ENCODE results near the gene NIPA2.

NIPA2 gene

DNA sequence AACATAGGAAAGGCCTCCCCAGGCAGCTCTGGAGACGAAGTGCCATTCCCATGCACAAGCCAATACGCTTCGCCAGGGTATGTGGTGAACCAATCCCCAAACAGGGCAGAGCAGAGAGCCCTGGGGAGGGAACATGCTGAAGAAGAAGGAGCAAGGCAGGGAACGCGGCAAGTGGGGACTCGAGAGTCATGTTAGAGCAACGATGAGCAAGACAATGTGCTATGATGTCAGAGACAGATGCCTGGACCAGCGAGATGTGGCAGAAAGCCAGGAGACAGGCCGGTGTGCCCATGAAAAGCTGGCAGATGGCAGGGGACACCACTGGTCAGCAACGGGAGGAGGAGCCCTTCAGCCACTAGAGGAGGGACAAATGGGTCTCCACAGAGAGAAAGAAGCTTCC lies 39.6 kb downstream of the NIPA2 start:
- no peak for DNase-seq

DNA sequence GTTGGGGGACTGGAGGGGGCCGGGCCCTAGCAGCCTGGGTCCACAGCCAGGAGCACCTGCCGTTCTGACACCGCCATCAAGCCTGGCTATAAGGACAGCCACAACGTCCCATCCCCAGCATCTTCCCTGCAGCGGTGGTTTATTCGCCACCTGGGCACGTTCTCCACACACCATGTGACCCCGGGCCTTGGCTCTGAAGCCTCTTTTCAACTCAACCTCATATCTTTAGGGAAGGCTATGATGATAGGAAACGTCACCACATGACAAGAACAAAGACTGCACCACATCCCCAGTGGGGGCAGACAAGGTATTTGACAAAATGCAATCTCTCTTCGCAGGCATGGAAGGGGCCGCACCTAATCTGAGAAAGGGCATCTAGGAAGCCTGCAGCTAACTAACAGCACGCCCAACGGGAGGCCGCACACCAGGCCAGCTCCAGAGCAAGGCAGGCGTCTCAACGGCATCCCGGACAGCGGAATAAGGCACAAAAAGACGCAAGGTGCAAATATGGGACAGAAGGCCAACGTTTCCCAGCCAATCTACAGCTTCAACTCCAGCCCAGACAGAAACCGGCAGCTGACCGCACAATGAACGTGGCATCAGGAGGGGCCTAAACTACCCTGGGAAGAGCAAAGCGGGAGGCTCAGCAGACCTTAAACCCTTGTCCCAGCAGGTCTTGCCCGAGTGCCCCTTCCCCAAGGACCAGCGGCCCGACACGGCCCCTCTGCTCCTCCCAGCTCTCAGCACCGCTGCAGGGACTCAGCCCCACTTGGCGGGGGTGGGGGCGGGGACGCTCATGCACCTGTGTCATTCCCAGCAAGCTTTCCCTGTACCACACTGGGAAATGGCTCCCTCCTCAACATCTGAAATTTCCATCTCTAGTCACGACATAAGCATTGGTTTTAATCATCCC lies 41.9 kb downstream of the NIPA2 start:
- no peak for DNase-seq

DNA sequence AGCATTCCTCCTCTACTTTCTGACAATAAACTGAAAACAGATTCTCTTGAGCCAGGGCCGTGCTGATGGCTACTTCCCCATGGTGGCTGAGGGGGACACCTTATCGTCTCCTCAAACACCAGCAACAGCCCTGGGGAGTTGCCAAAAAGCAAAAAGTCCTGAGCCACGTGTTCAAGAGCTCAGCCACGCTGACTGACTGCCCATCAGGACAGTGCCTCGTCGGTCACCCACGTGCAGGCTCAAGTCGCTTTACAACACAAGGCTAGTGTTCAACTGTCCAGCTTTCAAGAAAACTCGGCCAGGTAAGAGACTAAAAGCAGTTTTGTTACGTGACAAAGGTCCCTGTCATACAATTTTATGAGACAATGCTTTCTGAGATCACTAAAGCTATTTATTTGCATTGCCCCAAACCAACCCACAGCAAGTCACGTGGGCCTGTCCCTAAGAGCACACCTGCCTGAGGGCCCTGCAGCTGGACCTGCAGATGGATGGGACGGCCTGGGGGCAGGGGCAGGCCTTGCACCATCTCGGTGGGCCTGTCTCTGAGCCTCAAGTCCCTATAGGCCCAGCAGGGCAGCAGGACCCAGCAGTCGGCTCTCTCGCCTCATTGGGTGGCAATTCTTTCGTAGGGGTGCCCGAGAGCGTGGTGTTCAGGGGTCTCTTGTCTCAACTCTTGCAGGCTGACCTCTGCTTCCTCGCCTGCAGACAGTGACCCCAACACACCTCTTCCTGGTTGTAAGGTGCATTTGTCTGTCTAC lies 42.7 kb downstream of the NIPA2 start:
- no peak for DNase-seq

DNA sequence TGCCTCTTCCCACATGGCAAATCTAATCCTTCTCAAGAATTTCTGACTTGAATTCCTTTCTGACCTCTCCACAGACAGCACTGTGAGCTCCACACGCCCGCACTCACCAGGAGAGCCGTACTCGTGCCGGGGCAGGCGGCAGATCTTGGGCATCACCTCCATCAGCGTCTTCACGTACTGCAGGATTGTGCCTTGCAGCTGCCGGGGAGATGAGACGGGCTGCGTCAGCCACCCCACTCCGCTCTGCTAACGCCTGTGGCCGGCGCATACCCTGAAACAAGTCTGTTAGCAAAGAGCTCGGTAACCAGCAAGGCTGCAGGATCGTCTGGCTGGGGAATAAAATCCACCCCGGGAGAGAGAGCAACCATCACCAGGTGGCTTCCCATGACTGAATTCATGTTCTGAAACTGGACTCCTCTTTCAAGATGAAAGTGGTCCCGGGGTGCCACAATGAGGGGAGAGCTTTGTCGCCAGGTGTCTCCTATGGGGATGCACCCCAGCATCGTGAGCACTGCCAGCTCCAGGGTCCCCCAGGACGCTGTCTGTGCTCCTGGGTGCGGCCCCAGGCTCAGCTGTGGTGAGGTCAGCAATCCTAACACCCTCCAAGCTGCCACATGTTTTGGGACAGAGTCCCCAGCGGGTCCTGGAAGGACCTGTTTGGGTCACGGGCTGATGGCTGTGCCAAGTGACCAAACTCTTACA lies 43.4 kb downstream of the NIPA2 start:
- no peak for DNase-seq

DNA sequence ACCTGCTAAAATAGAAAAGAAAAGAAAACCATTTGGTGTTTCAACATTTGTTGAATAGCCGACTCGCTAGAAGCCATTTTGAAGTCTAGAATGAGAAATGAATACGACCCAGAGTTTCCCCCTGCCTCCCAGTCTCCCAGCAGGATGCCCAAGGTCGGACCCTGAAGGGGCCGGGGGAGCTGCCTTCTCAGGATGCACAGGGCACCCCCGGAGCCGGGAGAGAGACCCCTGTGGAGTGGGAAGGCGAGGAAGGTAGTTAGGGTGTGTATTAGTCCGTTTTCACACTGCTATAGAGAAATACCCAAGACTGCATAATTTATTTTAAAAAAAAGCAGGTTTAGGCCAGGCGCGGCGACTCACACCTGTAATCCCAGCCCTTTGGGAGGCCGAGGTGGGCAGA lies 44.7 kb downstream of the NIPA2 start:
- DNase-seq = no peak

DNA sequence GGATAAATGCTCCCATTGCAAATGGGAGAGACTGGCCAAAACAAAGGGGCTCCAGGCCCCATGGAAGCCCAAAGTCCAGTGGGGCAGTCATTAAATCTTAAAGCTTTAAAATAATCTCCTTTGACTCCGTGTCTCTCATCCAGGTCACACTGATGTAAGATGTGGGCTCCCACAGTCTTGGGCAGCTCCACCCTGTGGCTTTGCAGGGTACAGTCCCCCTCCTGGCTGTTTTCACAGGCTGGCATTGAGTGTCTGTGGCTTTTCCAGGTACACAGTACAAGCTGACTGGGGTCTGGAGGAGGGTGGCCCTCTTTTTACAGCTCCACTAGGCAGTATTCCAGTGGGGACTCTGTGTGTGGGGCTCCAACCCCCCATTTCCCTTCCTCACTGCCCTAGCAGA lies 45.9 kb downstream of the NIPA2 start:
- no peak for DNase-seq

DNA sequence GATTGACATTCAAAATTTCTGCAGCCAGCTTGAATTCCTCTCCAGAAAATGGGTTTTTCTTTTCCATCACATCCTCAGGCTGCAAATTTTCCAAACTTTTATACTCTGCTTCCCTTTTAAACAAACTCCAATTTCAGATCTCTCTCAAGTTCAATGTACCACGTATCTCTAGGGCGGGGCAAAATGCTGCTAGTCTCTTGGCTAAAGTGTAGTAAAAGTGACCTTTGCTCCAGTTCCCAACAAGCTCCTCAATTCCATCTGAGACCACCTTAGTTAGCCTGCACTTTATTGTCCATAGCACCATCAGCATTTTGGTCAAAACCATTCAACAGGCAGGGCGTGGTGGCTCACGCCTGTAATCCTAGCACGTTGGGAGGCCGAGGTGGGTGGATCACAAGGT lies 46.7 kb downstream of the NIPA2 start:
- no peak for DNase-seq

DNA sequence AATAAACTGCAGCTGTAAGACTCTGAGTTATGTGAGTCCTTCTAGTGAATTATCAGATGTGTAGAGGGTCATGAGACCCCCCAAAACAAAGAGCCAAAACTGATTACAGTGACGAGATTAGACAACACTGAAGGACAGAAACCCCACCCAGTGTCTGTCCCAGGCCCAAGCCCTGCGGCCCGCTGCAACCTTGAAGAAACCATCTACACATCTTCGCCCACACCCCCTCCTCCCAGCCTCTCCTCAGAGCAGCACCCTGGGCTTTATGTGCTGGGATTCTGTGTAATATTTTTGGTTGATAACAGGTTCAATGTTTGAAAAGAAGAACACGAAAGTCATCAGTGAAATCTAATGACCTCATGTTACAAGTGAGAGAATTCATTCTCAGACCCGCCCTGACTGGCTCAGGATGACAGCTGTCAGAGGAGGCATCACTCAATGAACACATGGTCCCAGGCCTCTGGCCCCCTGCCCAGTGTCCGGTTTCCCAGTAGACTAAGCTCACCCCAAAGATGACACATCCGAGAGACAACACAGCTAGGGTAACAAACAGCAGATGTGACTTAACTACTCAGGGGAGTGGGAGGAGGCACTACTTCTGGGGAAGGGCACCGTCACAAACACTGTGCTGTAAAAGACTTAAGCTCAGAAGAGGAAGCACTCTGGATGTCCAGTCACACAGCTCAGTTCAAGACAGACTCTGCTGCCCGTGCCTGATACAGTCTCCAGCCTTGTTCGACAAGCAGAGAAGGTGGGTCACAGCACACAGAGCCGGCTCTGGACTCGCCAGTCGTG lies 48.9 kb downstream of the NIPA2 start:
- no peak for DNase-seq

DNA sequence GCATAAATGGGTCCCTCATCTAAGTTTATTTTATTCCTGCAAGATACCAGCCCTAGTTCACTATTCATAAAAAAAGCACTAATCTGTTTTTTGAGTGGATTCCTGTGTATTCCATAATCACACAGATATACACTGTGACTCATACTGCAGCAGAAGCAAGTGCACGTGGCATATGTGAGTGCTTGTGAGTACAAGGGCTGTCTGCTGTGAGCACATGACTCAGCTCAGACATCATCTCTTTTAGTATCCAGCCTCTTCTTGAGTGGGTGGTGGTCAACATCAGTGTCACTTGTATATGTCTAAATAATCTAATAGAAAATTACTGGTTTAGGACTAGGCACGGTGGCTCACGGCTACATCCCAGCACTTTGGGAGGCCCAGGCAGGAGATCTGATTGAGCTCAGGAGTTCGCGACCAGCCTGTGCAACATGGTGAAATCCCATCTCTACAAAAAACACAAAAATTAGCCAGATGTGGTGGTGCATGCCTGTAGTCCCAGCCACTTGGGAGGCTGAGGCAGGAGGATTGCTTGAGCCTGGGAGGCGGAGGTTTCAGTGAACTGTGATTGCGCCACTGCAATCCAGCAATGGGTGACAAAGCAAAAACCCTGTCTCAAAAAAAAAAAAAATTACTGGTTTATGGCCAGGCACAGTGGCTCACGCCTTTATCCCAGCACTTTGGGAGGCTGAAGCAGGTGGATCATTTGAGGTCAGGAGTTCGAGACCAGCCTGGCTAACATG lies 49.8 kb downstream of the NIPA2 start:
- no peak for DNase-seq

DNA sequence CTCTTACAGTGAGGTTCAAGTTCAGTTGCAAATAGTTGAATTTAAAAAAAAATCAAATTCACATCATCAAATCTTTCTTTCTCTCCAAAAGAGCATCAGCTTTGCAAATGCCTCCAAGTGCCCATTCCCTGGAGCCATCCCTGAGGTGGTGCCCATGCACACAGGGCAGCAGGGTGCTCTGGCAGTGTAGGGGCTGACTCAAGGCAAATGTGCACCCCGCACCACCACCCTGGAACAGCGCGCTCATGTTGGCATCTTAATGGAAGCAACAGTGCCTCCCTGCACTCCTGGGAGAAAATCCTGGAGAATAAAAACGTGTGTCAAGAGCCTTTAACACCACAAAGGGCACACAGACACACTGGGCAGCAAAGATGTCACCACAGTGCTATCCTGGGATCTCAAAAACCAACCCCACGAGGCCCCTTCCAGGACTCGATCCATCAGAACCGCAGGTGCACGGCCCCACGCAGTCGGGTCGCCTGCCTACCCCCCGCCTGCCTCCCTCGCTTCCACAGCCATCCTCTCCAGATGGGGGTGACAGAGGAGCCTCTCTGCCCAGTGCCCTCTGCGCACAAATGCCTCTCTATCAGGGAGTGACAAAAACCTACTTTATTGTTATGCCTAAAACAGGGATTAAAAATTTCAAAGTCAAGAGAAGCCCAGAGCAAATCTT lies 50.8 kb downstream of the NIPA2 start:
- no peak for DNase-seq

DNA sequence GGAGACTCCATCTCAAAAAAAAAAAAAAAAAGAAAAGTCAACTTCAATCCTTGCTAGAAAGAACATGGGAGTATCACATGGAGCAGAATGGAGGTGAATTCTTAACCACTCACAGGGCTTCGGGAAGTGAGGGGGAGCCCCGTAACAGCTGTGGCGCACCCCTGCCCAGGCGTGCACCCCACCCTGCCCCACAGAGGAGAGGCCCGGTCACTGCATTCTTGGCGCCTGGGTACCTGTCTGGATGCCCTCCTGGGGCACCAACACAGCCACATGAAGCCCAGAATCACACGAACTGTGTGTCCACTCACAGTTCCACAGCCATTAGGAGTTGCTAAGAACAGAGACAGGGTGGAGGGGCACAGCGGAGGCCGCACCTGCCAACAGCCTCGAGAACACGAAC lies 51.8 kb downstream of the NIPA2 start:
- DNase-seq = no peak

DNA sequence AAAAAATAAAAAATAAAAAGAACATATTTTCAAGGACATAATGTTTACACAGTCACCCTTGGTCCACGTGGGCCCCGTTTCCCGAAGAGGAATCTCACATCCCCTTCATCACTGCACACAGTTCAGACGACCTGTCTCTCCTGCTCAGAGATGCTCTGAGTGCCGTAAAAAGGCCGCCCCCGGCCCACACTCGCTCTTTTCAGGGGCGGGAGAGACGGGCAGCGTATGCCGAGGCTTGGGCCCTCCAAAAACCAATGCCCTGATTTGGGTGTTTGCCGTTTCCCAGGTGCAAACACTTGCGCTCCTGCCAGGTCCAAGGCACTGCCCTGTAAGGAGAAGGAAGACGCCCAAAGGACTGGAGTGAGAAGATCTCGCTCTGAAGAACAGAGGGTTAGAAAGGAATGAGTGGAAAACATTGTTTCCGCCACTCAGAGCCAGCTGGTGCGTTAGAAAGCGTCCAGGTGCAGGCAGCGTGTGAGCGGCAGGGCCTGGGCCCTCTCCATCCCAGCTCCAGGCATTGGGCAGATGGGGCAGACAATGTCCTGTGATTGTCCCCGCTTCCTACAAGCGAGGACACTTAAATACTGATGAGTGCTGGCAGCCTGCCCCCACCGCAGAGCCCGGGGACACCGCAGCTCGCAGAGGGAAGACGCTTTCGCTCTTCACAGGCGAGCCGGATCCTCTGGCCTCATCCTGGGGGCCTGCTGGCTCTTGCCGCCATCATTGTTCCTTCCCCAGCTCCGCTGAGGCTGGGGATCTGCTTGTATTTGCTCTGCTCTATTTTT lies 53.2 kb downstream of the NIPA2 start:
- no peak for DNase-seq

DNA sequence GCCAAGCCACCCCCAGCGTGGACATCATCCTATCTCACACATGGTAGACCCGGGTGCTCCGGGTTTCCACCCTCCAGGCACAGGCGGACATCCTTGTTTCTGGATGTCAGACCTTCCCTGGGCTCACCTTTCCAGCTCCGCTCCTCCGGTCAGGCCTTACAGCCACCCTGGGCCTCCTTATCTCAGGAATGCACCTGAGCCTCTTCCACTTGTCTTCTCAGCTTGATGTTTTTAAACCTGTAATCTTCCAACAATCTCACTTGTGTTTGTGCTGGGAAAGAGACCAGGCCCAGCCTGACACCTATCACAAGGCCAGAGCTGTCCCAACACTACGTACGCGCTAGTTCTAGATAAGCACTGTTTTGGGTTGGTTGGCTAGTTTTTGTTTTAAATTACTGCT lies 53.9 kb downstream of the NIPA2 start:
- DNase-seq = no peak

DNA sequence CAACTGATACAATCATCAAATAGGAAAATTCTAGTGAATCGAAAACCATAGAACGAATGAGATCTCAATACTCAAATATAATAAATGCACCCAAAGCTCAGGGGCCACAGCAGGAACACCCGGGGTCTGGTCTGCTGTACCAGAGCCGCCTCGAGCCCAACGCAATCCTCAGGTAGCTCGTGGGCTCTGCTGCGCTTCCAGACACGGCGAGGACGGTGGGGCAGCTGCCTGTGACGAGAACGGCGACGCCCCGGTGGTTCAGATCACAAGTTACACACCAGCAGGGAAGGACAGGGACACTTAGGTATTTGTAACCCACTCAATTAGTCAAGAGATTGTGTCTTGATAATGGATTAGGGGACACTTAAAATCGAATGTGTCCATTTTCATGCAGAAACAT lies 54.6 kb downstream of the NIPA2 start:
- DNase-seq = no peak

DNA sequence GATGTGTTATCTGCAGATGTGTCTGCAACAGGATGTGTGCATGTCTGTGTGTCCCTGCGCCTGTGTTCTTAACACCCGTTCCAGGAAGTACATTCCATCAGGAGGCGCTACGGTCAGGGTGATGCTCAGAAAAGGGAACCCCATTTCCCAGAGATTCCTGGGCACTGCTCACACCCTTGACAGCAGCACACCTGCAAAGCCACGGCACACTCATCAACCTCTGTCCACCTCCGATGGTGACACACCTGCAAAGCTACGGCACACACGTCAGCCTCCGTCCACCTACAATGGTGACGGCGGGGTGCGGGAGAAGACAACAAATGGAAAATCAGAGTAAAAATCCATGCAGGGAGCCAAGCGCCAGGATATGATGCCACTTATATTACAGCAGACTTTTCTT lies 55.4 kb downstream of the NIPA2 start:
- no peak for DNase-seq

DNA sequence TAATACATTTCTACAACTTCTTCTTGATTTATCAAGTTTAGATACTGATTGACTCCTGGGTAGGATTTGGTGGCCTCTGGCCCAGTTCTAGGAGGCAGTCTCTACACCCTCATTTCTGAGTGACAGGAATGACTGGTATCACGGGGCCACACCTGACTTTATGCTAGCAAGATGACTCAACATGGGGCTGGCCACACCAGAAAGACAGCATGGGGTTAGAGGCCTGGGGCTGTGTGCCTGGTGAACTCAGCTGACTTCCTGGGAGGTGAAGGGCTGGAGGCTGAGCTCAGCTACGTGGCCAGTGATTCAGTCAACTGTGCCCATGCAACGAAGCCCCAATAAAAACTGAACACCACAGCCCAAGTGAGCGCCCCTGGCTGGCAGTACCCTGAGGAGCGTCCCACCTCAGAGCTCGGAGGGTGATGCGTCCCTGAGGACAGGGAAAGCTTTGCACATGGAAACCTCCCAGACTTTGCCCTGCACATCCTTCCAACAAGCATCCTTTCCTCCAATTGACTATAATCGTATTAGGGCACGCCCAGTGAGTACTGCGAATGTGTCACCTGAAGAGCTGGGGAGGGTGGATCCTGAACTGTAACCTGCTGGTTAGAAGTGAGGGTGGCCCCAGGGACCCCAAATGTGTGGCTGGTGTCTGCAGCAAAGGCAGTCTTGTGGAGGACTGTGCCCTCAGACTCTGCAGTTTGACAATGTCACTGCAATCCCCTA lies 57.2 kb downstream of the NIPA2 start:
- DNase-seq = no peak

DNA sequence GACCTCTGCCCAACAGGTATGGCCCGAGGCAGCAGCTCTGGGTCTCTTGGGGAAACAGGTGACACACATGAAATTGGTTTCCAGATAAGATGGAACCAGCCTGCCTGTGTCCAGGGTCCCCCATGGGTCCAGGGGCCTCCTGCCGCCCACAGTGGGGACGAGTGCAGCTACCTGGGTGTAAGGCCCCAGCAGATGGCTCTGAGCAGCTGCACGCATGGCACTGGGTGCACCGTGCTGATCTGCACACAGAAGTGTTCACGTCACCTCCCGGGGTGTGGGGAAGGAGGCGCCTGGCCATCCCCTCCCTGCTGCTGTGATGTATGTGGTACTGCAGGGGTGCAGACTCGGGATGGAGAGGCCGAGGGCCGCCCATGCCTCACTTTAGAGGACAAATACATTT lies 63.6 kb downstream of the NIPA2 start:
- DNase-seq = no peak

DNA sequence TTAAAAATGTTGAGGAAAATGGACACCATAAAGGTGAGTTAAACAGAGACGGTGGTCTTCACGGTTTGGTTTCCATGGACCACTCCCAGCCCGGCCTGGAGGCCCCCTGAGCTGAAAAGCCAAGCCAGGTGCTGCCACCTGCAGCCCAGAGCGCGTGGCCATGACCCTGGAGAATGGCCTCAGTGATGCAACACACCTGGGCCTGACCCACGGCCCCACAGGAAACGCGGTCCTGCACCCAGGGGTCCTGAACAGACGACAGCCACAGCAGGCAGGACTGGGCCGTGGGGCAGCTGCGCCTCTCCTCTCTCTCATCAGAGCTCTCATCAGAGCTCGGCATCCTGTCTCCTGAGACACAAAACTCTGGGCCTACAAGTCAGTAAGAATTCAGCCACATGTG lies 64.1 kb downstream of the NIPA2 start:
- DNase-seq = no peak

DNA sequence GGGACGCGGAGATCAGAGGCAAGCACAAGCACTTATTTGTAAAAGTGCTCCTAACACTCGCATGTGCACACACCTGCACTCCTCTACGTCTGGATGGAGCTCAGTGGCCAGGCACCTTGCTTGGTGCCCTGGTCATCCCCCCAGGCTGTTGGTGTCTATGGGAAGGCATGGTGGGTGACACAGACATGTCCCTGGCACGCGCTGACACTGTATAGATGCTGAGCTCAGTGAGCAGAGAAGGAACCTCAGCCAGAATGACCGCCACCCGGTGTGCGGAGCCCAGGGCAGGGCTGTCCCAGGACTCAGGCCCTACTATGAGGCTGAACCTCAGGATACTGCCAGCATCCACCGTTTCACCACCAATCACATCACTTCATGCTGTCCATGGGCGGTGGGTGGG lies 64.5 kb downstream of the NIPA2 start:
- no peak for DNase-seq

DNA sequence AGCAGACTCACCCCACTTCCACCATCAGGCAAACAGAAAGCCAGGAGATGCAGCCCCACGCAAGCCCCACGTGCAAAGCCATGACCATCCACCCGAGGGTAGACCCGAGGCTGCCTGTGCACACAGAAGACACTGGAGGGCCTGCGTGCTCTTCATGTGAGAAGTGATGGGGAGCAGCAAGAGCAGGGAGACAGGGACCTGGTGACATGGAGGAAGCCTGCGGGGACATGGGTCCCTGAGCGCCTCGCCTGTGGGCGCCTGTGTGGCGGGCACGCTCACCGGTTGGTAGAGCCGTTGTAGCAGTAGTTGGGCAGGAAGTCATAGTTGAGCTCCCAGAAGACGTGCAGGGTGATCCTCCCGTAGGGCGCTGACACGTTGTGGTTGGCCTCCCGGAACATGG lies 65.0 kb downstream of the NIPA2 start:
- DNase-seq = no peak

All from NCI-H1048 (cell line).